Colonic mucosa (tissue), 4 donors: ENCODE measurements around the gene WFDC1. TPM values are rescaled to one million over a fixed set of nuclear protein-coding genes. Genes with fewer than 3 reads are reported as not detected.
A peak's percentile ranks its signal among the peaks of the same experiment; 100 is the strongest.

ENCODE experiments used
- DNase-seq: peaks from one replicate; pipeline ENCODE4 v3.0.0-alpha.2; 2020
- H3K27ac ChIP-seq: fragments of 200-600 bp; one replicate; pipeline ENCODE4 v1.8.0; 2021
- H3K27me3 ChIP-seq: fragments of 200-600 bp; one replicate; pipeline ENCODE4 v1.8.0; 2021
- H3K36me3 ChIP-seq: fragments of 200-600 bp; one replicate; pipeline ENCODE4 v1.8.0; 2021
- H3K4me1 ChIP-seq: fragments of 200-600 bp; one replicate; pipeline ENCODE4 v1.8.0; 2021; ENCODE audit warnings: mild to moderate bottlenecking
- H3K4me3 ChIP-seq: fragments of 200-600 bp; one replicate; pipeline ENCODE4 v1.8.0; 2021
- H3K9ac ChIP-seq, 2 donors: one replicate each; pipeline ENCODE4 v1.7.0; 2013; ENCODE audit warnings: control low read depth in 2 of 2, low read depth in 2 of 2, low read length in 2 of 2
- H3K9me3 ChIP-seq: fragments of 200-600 bp; one replicate; pipeline ENCODE4 v1.8.0; 2021
- intact Hi-C: fragments of 100-400 bp; cut with DNase I; formaldehyde crosslinking; loops from one replicate; pipeline ENCODE4 v1.14.1; 2022
- total RNA-seq, 2 donors: library from RNA; stranded (reverse); fragmentation: NEBNext Ultra II Directional in 1 of 2; extraction: Animal tissue kit (Norgen Biotek cat#: 25700) in 1 of 2; gene quantifications; one replicate each; pipeline ENCODE4 v1.2.1, GENCODE V29; 2021
- TF ChIP-seq, protein P1 (sequence below): fragments of 200-600 bp; IDR thresholded peaks from one replicate; pipeline ENCODE4 v1.8.0; 2022; ENCODE audit warnings: antibody characterized with exemption, mild to moderate bottlenecking
- donor health status: healthy.
- donor health status: DM: no; HTN: no; CAD: no.
- donor health status: DM: no; HTN: no; CAD: no.

Gene WFDC1
- total RNA-seq, 2 donors from 2014 or later: 4.4 to 17.4 TPM

DNA sequence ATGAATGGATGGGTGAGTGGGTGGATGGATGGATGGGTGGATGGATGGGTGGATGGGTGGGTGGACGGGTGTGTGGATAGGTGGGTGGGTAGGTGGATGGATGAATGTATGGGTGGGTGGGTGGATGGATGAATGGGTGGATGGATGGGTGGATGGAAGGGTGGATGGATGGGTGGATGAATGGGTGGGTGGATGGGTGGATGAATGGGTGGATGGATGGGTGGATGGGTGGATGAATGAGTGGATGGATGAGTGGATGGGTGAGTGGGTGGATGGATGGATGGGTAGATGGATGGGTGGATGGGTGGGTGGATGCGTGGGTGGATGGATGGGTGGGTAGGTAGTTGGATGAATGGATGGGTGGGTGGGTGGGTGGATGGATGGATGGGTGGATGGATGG lies 60.5 kb downstream of the WFDC1 start:
- peaks cover 11% of the 10 kb centered on the region for H3K4me1 ChIP-seq
- intact Hi-C loops: no loop called here
- no peak overlapping the region for H3K9ac ChIP-seq

DNA sequence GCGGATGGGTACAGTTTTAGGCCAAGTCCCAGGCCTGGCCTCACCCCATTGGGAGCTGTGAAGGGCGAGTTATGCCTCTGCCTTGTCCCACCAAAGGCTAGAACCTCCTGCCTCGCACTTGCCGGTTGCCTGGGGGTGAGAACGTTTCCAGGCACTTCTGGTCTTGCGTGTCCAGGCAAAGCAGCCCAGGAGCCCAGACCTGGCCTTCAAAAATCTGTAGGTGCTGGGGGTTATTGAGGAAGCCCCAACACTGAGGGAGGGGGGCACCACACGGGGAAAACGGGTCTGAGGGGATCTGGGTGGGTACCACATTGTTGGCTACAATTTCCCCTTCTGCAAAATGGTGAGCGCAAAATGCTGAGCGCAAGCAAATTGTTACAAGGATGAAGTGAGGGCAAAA lies 61.5 kb downstream of the WFDC1 start:
- TF ChIP-seq, protein P1, sequence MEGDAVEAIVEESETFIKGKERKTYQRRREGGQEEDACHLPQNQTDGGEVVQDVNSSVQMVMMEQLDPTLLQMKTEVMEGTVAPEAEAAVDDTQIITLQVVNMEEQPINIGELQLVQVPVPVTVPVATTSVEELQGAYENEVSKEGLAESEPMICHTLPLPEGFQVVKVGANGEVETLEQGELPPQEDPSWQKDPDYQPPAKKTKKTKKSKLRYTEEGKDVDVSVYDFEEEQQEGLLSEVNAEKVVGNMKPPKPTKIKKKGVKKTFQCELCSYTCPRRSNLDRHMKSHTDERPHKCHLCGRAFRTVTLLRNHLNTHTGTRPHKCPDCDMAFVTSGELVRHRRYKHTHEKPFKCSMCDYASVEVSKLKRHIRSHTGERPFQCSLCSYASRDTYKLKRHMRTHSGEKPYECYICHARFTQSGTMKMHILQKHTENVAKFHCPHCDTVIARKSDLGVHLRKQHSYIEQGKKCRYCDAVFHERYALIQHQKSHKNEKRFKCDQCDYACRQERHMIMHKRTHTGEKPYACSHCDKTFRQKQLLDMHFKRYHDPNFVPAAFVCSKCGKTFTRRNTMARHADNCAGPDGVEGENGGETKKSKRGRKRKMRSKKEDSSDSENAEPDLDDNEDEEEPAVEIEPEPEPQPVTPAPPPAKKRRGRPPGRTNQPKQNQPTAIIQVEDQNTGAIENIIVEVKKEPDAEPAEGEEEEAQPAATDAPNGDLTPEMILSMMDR: no peak
- intact Hi-C loops: no loop called here
- Histone ChIP-seq H3K4me1 (peaks cover 11% of the 10 kb centered on the region), H3K9ac (peak overlapping the region; percentile 18 to 28), H3K9me3 (no peaks in the 10 kb centered on the region), H3K4me3 (no peak overlapping the region), H3K27me3 (no peaks in the 10 kb centered on the region), H3K36me3 (no peaks in the 10 kb centered on the region), H3K27ac (peak overlapping the region; percentile 8)
- no peak for DNase-seq

More for the DNA sequence above, 60.5 kb downstream of the WFDC1 start:
- Histone ChIP-seq H3K4me3 (no peak overlapping the region), H3K9me3 (no peaks in the 10 kb centered on the region), H3K36me3 (no peaks in the 10 kb centered on the region), H3K27ac (no peak overlapping the region), H3K27me3 (no peaks in the 10 kb centered on the region)
- TF ChIP-seq, protein P1: no peak
- DNase-seq: no peak

DNA sequence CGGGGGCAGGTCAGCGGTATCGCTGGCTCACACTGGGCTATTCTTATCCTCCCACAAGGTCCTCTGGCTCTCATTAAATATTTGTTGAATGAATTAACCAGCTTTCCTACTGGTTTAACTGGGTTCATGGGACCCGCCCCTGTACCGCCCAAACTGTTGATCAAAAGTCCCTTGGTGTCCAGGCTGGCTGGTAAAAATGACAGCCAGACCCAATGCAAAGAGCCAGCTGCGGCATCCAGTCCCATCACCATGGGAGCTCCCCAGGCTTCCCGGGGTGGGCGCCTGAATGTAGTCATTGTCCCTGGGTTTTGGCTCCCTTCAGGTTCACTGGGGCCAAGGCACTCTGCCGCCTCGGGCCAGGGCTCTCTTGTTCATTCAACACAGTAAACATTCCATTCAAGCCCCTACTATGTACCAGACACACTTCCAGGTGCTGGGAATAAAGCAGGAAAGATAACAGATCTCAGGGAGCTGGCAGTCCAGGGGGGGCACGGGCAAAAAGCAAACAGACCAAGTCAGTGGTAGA lies 62.0 kb downstream of the WFDC1 start:
- Histone ChIP-seq H3K27ac (peak overlapping the region; percentile 8), H3K36me3 (no peaks in the 10 kb centered on the region), H3K9ac (peak overlapping the region; percentile 18 to 28), H3K9me3 (no peaks in the 10 kb centered on the region), H3K4me3 (no peak overlapping the region), H3K27me3 (no peaks in the 10 kb centered on the region), H3K4me1 (peaks cover 11% of the 10 kb centered on the region)
- DNase-seq: peak; percentile 71
- intact Hi-C loops: no loop called here
- TF ChIP-seq, protein P1: no peak

DNA sequence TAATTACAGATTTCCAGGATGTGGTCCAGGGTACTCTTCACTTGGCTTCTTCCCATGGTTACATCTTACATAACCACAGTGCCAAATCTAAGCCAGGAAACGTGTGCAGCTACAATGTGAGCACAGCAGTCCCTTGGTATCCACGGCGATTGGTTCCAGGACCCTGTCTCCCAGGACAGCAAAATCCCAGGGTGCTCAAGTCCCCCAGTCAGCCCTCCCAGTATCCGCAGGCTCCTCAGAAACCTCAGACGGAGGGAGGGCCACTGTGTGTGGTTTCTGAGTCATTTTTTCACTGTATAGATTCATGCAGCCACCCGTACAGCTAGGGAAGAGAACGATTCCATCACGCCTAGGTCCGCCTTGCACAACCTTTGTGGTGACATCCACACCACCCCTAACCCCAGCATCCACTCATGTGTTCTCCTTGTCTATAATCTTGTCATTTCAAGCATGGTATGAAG lies 62.5 kb downstream of the WFDC1 start:
- no peaks in the 10 kb centered on the region for H3K36me3 ChIP-seq
- H3K4me3 ChIP-seq: no peak overlapping the region
- H3K4me1 ChIP-seq: peaks cover 11% of the 10 kb centered on the region
- DNase-seq: no peak
- H3K27ac ChIP-seq: peak overlapping the region; percentile 8
- intact Hi-C loops: no loop called here
- H3K9me3 ChIP-seq: no peaks in the 10 kb centered on the region
- no peaks in the 10 kb centered on the region for H3K27me3 ChIP-seq
- H3K9ac ChIP-seq: no peak overlapping the region
- TF ChIP-seq, protein P1: no peak

DNA sequence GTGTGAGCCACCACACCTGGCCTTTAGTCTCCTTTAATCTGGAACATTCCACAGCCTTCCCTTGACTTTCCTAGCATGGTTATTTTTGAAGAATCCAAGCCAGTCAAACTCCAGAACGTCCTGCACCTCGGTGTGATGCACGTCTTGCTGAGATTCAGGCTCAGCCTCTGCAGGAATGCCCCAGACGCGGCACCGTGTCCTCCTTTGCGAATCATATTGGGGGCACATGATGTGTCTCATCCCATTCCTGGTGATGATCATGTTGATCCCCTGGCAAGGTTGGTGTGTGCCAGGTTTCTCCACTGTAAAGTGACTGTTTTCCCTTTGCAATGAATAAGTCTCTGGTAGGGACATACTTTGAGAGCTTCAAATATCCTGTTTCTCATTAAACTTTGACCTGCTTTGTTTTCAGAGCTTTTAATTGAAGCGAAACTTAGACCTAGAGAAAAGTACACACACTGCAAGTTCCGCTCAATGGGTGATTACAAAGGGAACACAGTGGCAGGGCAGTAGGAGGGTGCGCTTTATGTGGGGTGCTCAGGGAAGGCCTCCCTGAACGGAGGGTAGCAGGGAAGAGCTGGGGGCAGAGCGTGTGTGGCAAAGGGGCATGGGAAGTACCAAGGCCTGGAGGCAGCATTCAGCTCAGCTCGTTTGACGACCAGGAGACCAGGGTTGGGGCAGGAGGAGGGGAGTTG lies 64.1 kb downstream of the WFDC1 start:
- intact Hi-C loops: no loop called here
- TF ChIP-seq, protein P1: no peak
- Histone ChIP-seq H3K27me3 (no peaks in the 10 kb centered on the region), H3K9ac (peak overlapping the region in 1 of 2 donors; percentile 74), H3K4me1 (peaks cover 13% of the 10 kb centered on the region), H3K4me3 (no peak overlapping the region), H3K27ac (peak overlapping the region; percentile 87), H3K36me3 (no peaks in the 10 kb centered on the region), H3K9me3 (no peaks in the 10 kb centered on the region)
- peak; percentile 60 for DNase-seq
